HUES6 (cell line): ENCODE results near the gene CREB3.

Source experiments
- H3K27ac ChIP-seq: 2 replicates; pipeline ENCODE4 v1.7.0; 2013; ENCODE audit warnings: low read depth, mild to moderate bottlenecking, low read length, inconsistent platforms
- H3K27me3 ChIP-seq: 2 replicates; pipeline ENCODE4 v1.6.1; 2013; ENCODE audit warnings: low read length; ENCODE audit not compliant: control insufficient read depth, insufficient read depth
- H3K36me3 ChIP-seq: 2 replicates; pipeline ENCODE4 v1.6.1; 2013; ENCODE audit warnings: low read length; ENCODE audit not compliant: control insufficient read depth, insufficient read depth
- H3K4me1 ChIP-seq: 2 replicates; pipeline ENCODE4 v1.6.1; 2013; ENCODE audit warnings: low read length; ENCODE audit not compliant: control insufficient read depth, insufficient read depth
- H3K4me3 ChIP-seq: 2 replicates; pipeline ENCODE4 v1.5.1; 2013; ENCODE audit warnings: low read depth, low read length
- H3K9ac ChIP-seq: one replicate; pipeline ENCODE4 v1.6.1; 2013; ENCODE audit warnings: mild to moderate bottlenecking, low read length
- H3K9me3 ChIP-seq: 2 replicates; pipeline ENCODE4 v1.6.1; 2013; ENCODE audit warnings: low read depth, low read length; ENCODE audit not compliant: control insufficient read depth, insufficient read depth

Gene CREB3

GRCh38 chr9:35714579-35715252 lies 17.8 kb upstream of the CREB3 start:
- H3K4me3 ChIP-seq: no peak overlapping the region
- peaks cover 95% of the 10 kb centered on the region for H3K36me3 ChIP-seq
- H3K27ac ChIP-seq: no peak overlapping the region
- H3K27me3 ChIP-seq: no peaks in the 10 kb centered on the region
- H3K9me3 ChIP-seq: no peaks in the 10 kb centered on the region
- peaks cover 3% of the 10 kb centered on the region; the same call in 1 of the 2 replicates for H3K4me1 ChIP-seq
- peak overlapping the region; percentile 29 for H3K9ac ChIP-seq

- Histone ChIP-seq H3K27ac (no peak overlapping the region), H3K9me3 (no peaks in the 10 kb centered on the region), H3K4me1 (peaks cover 3% of the 10 kb centered on the region; the same call in 1 of the 2 replicates), H3K27me3 (no peaks in the 10 kb centered on the region), H3K36me3 (peaks cover 98% of the 10 kb centered on the region), H3K4me3 (no peak overlapping the region), H3K9ac (no peak overlapping the region)
Observed at GRCh38 chr9:35716230-35716629, 16.2 kb upstream of the CREB3 start.

DNA sequence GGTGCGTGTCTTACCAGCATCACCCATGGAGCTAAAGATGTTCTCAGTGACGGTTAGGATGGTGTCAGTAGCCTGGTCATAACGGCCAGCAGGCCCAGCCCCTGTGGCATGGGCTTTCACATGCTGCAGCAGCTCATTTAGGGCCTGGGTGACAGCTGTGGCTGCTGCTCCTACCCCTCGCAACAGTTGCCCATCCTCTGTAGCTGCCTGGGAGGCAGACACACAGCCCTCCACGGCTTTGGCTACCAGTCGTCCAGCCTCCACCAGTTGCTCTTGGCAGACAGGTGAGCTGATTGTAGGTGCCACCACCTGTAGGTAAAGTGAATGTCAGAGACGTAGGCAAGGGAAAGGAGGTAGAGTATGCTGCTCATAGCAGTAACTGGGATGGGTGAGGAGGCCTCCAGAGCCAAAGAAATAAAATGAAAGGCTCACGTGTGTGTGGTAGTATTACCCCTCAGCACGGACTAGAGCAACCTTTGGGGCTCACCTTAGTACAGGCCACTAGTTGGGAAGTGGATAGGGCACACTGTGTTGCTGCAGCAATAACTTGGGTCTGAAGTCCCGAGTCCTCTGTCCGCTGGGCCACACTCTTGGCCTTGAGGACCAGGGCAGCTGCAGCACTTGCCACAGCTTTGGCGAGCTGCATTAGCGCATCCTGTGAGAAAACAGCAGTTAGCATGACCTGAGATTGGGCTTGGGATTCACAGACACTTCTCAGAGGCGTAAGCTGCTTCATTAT lies 15.2 kb upstream of the CREB3 start:
- no peaks in the 10 kb centered on the region for H3K27me3 ChIP-seq
- no peaks in the 10 kb centered on the region for H3K4me1 ChIP-seq
- no peak overlapping the region for H3K4me3 ChIP-seq
- no peak overlapping the region for H3K27ac ChIP-seq
- H3K9ac ChIP-seq: no peak overlapping the region
- no peaks in the 10 kb centered on the region for H3K9me3 ChIP-seq
- H3K36me3 ChIP-seq: peaks cover 99% of the 10 kb centered on the region

DNA sequence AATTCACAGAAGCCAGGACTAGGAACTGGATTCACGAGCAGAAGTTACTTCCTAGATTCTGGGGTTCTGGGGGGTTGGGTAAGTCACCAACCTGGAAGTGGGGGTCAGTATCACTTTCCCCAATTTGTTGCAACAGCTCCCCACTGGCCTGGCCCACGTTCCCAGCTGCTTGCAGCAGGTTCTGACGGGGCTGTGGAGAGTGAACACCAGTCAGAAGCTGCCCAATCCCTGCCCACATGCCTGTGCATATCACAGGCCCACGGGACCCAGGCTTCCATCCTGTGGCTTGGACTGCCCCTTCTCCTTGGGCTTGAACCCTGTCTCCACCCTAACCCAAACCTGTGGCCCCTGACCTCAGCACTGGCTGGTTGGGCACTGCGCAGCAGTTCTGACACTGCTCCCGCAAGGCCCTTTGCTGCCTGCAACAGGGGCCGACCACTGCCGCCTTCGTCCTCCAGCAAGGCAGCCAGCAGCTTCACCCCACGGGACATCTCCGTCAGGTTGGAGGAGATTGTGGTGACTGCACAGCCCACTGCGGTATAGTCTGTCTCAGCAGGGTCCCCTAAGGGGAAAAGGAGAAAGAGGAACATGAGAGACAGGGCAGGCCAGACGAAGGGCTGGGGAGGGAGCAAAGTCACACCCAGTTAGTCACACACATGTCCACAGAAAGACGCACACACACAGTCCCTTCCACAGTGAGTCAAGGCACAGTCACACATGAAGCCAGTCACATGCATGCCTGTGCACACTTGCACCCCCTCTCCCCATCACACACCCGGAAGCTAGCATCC lies 13.6 kb upstream of the CREB3 start:
- Histone ChIP-seq H3K4me3 (no peak overlapping the region), H3K36me3 (peaks cover 98% of the 10 kb centered on the region), H3K4me1 (no peaks in the 10 kb centered on the region), H3K27ac (no peak overlapping the region), H3K9ac (no peak overlapping the region), H3K27me3 (no peaks in the 10 kb centered on the region), H3K9me3 (no peaks in the 10 kb centered on the region)

DNA sequence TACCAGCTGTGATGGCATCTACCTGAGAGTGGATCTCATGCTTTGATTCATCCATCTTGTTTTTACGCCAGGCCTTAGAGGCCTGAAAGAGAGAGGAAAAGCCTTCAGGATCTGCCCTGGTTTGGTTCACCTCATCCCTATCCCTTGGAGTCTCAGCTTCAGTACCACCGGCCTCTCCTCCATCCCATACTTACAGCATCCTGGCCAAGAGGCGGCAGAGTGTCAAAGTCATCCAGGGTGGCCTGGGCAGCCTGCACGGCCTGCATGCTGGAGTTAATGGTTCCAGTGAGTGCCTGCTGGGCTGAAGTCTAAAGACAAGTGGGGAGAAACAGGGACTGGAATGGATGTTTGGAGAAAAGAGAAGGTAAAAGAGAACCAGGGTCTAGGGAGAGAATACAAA lies 12.9 kb upstream of the CREB3 start:
- Histone ChIP-seq H3K27ac (no peak overlapping the region), H3K9me3 (no peaks in the 10 kb centered on the region), H3K36me3 (peaks cover 98% of the 10 kb centered on the region), H3K9ac (no peak overlapping the region), H3K4me3 (no peak overlapping the region), H3K27me3 (no peaks in the 10 kb centered on the region), H3K4me1 (no peaks in the 10 kb centered on the region)

GRCh38 chr9:35723426-35723825 lies 9.0 kb upstream of the CREB3 start:
- Histone ChIP-seq H3K4me1 (peaks cover 23% of the 10 kb centered on the region), H3K9ac (no peak overlapping the region), H3K36me3 (peaks cover 70% of the 10 kb centered on the region), H3K27me3 (no peaks in the 10 kb centered on the region), H3K4me3 (no peak overlapping the region), H3K9me3 (no peaks in the 10 kb centered on the region), H3K27ac (no peak overlapping the region)

DNA sequence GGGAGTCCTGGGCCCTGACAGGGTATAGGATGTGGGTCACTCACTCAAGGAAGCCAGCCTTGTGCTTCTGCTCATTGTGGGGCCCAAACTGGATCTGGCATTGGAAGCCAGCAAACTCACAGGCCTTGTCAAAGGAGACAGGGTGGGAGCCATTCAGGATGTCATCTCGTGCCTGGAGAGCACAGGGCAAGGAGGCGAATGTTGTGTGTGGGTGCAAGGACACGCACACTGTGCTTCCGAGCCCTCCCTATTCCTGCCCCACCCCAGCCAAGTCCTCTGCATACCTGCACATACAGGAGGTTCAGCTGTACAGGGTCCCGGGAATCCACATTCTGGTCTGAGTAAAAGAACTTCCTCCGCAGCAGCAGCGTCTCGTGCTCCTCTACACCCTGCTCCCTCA lies 8.6 kb upstream of the CREB3 start:
- H3K9me3 ChIP-seq: no peaks in the 10 kb centered on the region
- H3K27me3 ChIP-seq: no peaks in the 10 kb centered on the region
- H3K9ac ChIP-seq: no peak overlapping the region
- peaks cover 65% of the 10 kb centered on the region for H3K36me3 ChIP-seq
- H3K27ac ChIP-seq: no peak overlapping the region
- peaks cover 28% of the 10 kb centered on the region for H3K4me1 ChIP-seq
- H3K4me3 ChIP-seq: no peak overlapping the region

GRCh38 chr9:35725362-35725761 lies 7.1 kb upstream of the CREB3 start:
- Histone ChIP-seq H3K4me3 (no peak overlapping the region), H3K36me3 (peaks cover 51% of the 10 kb centered on the region), H3K9me3 (no peaks in the 10 kb centered on the region), H3K27ac (no peak overlapping the region), H3K4me1 (peaks cover 42% of the 10 kb centered on the region), H3K9ac (no peak overlapping the region), H3K27me3 (no peaks in the 10 kb centered on the region)

DNA sequence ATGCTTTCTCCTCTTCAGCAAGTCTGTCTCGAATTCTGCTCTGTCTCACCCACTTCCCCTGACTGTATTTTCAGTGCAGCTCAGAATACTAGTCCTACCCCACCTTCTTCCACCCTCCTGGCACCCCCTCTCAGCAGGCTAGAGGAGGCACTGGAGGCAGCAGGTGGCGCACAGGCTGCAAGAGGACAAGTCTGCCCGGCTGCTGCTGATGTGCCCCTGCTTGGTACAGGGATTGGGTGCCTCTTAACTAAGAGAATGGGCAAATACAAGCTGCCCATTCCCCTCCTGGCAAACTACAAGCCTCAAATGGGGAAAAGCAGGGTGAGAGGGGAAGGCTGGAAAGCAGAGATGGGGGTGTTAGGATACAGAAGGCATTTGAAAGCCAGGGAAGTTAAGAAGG lies 5.5 kb upstream of the CREB3 start:
- Histone ChIP-seq H3K36me3 (peaks cover 35% of the 10 kb centered on the region), H3K27ac (peak overlapping the region; percentile 5; the same call in 1 of the 2 replicates), H3K9me3 (no peaks in the 10 kb centered on the region), H3K9ac (peak overlapping the region; percentile 80), H3K4me3 (no peak overlapping the region), H3K27me3 (no peaks in the 10 kb centered on the region), H3K4me1 (peaks cover 50% of the 10 kb centered on the region)

DNA sequence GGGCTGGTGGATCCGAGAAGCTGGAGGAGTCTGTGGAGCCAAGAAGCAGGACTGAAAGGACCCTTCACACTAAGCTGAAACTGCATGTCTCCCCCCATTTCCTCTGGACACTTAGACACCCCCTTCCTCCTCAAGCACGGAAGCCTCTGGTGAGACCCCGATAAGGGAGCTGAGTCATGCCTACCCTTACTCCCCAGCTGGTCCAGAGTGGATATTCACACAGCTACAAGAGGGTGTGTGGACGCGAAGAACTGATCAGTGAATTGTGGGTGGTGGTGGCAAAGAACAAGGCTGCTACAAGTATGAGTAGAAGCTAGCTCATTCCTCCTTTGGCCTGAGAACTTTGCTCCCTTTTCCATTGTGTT lies 4.8 kb upstream of the CREB3 start:
- Histone ChIP-seq H3K27ac (peak overlapping the region; percentile 74), H3K27me3 (no peaks in the 10 kb centered on the region), H3K4me1 (peaks cover 50% of the 10 kb centered on the region), H3K4me3 (peak overlapping the region; percentile 48), H3K9ac (peak overlapping the region; percentile 80), H3K36me3 (peaks cover 28% of the 10 kb centered on the region), H3K9me3 (no peaks in the 10 kb centered on the region)
